ENCODE results near the gene DHX38.
A peak's percentile ranks its signal among the peaks of the same experiment; 100 is the strongest.

The DHX38 gene

DNA sequence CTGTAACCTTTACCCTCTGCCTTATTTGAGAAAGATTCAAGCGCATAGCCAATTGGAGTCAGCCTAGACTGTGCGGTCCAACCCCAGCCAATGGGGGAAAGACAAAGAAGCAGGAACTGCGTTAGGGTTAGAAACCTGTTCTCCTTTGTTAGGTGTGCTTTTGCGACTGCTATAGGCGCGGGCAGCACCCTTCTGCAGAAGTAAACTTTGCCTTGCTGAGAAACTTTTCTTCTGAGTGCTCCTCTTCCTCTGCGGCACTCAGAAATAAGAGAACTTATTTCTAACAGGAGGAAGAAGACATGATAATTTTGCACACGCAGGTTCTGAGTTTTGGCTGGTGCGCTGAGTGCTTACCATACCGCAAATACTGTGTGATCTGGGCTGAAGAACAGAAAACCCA is 9.2 kb upstream of the DHX38 start:
- DNase-seq (ENCODE audit: low spot score): no peak

DNA sequence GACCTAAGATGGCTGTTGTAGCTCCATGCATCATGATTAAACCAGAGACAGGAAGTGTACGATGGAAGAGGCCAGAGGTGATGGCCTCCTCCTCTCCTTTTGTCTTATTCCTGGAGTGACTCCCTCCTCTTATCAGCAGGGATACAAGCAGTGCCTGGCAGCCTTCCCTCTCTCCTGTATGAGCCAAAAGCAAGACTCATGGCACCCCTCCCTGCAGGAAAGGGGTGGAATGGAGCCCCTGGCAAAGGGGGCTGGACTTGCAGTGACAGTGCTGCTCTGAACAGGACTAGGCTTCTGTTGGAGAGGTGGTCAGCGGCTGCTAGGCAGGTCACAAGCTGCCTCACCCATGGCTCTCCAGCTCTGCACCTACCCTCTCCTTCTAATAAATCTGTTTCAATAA is 8.6 kb upstream of the DHX38 start:
- no peak for DNase-seq (ENCODE audit: low spot score)

DNA sequence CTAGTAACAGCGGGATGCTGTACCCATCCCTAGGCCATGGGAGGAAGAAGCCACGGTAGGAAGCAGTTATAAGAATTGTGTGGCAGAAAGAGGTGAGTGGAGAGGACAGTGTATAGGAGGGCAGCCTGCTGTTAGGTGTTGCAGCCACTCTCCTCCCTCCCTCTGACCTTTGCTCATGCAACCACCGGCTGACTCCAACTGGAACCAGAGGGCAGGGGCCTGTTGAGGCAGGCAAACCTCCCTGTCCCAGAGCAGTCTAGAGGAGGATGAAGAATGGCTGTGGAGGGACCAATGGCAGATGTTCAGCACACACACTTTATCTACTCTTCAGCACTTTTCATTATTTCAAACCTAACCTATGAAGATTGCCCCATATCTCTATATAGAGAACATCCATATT is 2.4 kb upstream of the DHX38 start:
- DNase-seq (ENCODE audit: low spot score): no peak

DNA sequence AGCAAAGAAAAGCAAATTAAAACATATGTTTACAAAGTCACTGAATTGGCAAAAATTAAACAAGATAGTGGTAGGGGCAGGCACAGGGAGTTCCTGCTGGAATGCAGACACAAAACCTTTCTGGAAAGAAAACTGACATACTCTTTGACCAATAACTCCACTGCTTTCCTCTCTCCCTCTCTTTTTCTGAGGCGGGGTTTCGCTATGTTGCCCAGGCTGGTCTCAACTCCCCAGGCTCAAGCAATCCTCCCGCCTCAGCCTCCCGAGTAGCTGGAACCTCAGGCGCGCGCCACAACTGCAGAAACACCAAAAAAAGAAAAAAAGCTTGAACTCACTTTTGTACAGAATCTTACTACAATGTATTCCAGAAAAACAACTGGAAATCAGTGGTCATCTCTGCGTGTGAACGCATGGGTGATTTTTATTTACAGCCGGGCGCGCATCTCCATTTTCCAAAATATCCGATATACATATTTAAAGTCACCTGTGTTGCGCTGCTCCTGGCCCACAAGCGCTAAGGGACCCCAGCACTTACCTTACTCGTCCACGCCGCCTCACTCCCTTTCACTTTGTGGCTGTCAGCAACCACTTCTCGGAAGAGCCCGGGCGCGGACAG is 707 bp upstream of the DHX38 start:
- DNase-seq (ENCODE audit: low spot score): no peak

DNA sequence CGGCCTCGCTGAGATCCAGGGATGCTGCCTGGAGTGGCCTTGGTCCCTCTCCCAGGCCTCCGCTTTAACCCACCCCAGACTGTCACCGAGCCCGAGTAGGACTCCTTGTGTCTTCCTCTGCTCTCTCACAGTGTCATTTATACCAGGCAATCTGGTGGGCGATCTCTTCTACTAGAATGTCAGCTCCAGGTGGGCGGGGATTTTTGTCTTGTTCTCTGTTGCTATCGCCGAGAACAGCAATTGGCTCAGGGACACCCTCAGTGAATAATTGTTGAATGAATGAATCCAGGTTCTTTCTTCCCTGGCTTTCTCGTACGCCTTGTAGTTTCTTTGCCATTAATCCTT is 591 bp downstream of the DHX38 start:
- peak; percentile 5 for DNase-seq (ENCODE audit: low spot score)

DNA sequence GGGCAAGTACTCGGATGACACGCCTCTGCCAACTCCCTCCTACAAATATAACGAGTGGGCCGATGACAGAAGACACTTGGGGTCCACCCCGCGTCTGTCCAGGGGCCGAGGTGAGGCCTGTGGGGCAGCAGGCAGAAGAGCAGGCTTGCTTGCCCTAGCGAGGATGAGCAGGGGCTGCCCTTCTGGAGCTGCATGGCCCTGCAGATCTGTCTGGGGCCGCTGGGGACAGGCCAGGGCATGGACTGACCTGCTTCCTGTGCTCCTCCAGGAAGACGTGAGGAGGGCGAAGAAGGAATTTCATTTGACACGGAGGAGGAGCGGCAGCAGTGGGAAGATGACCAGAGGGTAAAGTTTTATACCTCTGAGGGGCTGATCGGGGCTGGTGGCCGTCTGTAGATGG is 5.3 kb downstream of the DHX38 start:
- DNase-seq (ENCODE audit: low spot score): no peak

DNA sequence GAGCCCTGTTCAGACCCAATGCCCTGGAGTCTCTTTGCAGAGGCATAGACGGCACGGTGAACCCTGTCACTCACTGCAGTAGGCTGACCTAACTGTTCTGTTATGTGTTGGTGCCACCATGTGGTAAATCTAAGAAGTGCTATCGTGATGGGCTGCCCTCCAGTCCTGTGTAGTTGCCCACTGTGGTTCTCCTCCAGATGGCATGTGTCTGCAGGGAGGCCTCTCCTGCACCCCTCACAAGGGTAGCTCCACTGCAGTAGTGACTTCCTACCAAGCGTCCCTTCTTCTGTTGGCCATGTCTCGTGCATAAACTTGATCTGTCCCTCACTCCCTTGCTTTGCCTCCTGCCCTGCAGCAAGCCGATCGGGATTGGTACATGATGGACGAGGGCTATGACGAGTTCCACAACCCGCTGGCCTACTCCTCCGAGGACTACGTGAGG is 5.8 kb downstream of the DHX38 start:
- peak; percentile 28 for DNase-seq (ENCODE audit: low spot score)

DNA sequence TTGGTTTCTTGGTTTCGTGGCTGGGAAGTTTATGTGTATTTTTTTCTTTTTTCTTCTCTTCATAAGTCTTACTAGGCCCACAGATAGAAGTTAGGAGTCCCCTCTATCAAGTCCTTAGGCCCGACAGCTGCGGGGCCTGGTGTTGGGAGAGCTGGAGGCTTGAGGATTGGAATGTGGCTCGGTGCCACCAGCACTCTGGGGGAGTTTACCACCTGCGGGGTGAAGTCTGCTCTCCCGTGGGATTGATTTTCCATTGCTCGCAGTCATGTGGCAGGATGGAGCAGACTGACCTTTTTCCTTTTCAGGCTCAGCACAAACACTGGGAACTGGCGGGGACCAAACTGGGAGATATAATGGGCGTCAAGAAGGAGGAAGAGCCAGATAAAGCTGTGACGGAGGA is 7.5 kb downstream of the DHX38 start:
- DNase-seq (ENCODE audit: low spot score): no peak

DNA sequence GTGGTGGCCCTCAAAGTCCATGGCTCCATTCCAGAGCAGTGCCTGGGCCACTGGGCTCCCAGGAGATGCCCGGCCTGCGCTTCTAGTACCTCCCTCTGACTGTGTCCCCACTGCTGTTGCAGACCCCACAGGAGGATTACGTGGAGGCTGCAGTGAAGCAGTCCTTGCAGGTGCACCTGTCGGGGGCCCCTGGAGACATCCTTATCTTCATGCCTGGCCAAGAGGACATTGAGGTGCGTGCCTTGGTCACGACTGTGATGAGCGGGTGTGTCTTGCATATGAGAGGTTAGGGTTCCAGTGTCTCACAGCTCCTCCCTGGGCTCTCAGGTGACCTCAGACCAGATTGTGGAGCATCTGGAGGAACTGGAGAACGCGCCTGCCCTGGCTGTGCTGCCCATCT is 11.3 kb downstream of the DHX38 start:
- DNase-seq (ENCODE audit: low spot score): no peak

DNA sequence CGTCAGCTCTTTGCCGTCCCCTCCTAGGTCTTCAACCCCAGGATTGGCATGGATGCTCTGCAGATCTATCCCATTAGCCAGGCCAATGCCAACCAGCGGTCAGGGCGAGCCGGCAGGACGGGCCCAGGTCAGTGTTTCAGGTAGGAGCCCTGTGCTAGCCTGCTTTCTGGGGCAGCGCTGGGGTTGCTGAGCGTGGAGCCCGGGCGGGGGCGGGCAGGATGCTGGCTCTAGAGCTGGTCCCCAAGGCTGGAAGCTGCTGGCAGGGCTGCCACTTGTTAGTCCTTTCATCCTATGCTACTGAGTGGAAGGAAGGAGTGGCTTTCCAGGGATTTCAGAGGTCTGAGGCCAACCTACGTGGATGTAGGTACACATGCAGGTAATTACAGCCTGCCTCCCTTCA is 12.3 kb downstream of the DHX38 start:
- no peak for DNase-seq (ENCODE audit: low spot score)

DNA sequence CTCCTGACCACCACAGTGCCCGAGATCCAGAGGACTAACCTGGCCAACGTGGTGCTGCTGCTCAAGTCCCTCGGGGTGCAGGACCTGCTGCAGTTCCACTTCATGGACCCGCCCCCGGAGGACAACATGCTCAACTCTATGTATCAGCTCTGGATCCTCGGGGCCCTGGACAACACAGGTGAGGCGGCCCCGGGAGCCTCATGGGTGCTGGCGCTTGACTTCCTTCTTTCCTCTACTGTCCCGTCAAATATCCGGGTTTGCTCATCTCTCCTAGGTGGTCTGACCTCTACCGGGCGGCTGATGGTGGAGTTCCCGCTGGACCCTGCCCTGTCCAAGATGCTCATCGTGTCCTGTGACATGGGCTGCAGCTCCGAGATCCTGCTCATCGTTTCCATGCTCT is 13.7 kb downstream of the DHX38 start:
- no peak for DNase-seq (ENCODE audit: low spot score)

DNA sequence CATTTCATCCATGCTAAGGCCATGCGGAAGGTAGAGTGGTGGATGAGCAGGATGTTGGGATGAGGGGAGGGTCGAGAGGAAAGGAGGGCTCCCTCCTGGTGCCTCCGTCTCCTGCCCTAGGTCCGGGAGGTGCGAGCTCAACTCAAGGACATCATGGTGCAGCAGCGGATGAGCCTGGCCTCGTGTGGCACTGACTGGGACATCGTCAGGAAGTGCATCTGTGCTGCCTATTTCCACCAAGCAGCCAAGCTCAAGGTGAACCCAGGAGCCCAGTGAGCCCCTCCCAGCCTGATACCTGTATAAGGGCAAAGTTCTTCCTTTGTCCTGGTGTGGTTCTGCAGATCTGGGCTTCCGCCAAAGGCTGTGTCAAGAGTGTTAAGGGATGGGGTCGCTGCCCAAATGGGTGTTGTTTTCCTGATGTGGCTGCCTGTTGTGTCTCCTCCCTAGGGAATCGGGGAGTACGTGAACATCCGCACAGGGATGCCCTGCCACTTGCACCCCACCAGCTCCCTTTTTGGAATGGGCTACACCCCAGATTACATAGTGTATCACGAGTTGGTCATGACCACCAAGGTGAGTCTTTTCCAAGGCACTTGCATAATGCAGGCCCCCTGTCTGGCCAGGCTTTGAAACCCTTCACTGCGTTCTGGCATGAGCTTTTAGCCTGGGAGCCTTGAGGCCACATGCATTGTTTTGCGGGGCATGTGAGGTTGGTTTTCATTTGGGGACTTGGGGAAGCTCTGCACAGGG is 14.9 kb downstream of the DHX38 start:
- no peak for DNase-seq (ENCODE audit: low spot score)

DNA sequence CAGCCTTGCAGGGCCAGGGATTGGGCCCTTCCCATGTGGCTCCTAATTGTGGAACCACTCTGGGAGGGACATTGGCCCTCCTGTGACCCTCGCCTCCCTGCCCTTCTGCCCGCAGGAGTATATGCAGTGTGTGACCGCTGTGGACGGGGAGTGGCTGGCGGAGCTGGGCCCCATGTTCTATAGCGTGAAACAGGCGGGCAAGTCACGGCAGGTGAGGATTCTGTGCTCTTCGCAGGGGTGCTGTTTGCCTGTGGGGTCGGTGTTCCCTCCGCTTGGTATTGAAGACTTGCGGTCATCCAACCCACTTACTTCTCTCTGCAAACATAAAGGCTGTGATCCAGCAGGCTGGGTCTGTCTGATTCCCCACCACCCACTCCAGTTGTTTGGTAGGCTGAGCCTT is 15.7 kb downstream of the DHX38 start:
- DNase-seq (ENCODE audit: low spot score): no peak

DNA sequence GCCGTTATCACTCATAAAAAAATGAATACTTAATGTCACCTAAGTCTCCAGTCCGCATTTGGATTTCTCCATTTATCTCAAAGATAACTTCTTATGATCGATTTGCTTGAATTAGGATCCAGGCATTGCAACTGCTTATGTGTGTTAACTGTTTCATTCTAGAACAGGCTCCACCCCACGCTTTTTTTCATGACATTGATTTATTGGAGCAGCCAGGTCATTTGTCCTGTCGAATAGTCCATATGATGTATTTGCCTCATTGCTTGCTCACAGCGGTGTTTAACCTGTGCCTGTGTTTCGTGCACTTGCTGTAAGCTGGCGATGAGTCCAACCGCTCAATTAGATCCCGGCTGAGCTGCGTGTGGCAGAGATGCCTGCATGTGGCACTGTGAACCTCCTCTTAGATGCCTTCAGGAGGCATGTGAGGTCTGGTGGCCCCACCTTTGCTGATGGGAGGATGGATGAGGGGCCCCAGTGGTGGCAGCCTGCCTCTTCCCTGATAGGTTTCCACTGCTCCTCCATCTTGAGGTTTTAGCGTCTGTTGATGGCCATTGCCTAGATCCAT is 16.4 kb downstream of the DHX38 start:
- no peak for DNase-seq (ENCODE audit: low spot score)

DNA sequence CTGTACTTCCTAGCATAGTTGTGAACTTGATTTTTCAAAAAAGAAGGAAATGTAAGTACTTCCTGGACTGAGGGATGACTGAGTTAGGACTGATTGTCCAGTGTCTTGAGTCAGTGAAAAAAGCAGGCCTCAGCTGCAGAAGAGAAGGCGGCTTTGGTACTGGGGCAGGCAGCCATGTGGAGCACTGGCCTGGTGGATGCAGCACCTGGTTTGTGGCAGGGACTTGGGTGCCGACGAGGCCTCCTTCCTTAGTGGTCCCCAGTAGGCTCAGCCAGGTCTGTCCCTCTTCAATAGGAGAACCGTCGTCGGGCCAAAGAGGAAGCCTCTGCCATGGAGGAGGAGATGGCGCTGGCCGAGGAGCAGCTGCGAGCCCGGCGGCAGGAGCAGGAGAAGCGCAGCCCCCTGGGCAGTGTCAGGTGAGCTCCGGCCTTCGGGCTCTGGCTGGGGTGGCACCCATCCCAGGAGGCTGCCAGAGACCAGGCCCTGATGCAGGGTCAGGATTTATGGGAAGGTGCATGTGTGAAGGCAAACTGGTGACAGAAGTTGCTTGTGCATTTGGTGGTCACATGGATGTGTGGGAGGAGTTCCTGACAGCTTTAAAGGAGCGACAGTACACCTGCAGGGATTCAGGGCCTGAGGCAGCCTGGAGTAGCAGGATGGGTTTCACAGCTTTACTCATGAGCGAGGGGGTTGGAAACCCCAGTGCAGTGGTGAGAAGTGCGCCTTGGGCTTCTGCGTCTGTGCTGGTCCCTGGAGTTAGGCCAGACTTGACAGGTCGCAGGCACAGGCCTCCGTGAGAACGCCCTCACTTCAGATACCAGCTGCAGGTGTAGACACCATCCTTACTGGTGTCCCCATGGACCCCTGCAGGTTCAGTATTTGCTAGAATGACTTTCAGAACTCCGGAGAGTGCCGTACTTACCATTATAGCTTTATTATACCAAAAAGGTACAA is 17.3 kb downstream of the DHX38 start:
- no peak for DNase-seq (ENCODE audit: low spot score)

DNA sequence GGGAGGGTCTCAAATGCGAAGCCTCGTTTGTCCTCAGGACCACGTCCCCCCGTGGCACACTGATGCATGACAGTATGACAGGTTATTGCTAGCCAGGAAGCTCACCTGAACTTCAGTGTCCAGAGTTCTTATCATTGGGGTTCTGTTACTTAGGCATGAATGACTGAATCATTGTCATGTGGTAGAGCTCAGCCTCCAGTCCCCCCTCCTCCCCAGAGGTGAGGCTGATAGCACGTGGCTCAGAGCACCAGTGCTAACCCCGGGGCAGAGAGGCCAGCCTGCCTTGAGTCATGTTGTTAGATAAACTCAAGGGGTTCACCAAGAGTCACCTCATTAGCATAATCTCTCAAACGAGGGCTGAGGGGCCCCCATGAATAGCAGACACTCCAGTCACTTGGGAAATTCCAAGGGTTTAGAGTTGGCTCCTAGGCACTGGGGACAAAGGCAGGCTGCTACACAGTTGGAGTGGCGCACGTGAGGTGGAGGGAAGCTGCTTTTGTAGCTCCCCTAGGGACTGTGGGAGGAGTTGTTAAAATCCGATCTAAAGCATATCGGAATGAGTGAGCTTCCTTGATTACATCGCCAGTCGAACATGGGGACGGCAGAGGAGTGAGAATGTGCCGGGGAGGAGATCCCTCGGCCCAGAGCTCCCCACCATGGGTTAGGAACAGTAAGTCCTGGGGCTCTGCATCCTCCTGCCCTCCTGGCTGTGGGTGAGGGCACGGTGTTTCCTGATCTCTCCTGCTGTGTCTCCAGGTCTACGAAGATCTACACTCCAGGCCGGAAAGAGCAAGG is 18.2 kb downstream of the DHX38 start:
- DNase-seq (ENCODE audit: low spot score): no peak

DNA sequence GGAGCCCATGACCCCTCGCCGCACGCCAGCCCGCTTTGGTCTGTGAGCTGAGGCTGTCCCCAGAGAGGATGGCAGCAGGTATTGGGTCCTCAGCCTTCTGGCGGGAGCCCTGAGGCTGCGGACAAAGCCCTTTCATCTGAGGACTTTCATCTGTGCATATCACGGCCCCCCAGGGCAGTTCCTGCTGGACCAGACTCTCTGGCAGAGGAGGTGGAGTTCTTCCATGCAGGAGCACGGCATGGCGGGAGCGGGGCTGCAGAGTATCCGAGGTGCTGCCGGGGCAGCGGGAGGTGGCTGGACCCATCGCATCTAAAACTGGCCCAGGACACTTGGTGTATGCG is 18.8 kb downstream of the DHX38 start:
- DNase-seq (ENCODE audit: low spot score): no peak

DNA sequence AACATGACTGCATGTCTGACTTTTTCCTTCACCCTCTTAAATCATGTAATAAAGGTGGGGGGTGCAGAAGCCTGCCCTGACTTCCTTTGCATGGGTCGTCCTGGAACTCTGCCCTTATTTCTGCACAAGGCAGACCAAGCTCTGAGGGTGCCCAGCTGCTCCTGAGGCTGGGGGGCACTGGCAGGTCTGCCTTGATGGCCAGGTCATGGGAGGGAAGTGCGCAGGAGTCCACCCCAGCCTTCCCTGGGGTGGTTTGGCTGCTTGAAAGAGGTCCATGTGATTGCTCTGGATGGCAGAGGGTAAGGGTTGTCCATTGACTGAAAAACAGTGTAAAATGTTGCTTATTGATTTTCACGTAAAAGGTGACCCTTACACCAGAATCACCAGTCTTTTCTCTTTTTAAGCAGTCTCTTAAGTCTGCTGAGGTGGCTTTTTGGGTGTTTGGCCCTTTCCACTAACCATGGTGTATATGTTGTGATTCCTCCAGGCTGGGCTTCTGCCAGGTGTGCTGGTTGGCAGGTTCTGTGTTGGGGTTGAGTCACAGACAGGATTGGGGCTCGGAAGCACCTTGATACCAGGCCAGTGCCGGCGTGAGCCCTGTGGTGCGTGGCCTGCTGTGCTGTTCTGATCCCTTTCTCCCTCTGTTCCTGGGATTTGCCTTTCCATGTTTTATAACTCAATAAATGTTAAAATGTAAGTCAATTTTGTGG is 19.4 kb downstream of the DHX38 start:
- no peak for DNase-seq (ENCODE audit: low spot score)

DNA sequence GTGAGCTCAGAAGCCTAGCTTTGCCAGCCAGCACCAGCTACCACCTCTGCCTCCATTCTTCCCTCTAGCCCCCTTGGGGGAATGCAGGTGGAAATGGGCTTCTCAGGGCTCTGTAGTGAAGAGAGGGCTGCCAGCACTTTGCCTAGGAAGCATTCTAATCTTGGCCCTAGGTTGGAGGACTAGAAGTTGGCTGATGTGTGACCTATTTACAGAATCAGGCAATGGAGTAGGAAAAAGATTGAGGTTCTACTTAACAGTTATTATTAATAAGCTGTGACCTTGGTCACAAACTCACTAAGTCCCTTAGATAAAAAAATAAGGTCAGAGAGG is 19.9 kb downstream of the DHX38 start:
- no peak for DNase-seq (ENCODE audit: low spot score)

DNA sequence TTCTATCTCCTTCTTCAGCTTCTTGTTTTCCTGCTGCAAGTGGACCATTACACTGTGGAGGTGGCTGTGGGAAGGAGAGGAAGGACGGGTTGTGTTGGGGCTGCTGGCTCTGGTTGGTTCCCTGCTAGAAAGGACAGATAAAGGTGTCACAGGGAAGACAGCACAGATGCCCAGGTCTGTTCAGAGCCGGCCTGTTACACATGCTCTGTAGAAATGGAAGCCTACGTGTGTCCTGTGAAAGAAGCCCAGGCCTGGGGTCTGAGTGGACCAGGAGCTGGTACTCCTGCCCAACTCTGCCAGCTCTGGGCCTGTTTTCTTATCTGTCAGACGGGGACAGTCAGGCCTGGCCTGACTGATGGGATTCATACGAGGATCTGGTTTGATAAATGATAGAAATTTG is 26.4 kb downstream of the DHX38 start:
- DNase-seq (ENCODE audit: low spot score): no peak

DNA sequence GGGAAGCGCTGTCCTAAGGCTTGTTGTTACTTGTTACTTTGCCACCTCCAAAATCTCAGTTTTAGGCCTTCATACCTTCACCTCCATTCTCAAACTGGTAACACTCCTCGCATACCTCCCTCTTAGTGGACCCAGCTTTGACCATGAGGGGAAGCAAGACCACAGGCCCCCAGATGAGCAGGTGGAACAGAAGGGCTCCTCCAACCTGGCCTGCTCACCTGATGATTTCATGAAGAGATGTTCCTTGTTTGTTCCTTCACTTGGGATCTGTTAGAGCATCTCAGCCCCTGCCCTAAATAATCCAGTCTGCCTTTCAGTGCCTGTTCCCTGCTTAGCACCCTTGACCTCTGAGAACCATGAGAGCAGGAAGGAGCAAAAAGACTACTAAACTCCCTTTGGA is 28.7 kb downstream of the DHX38 start:
- no peak for DNase-seq (ENCODE audit: low spot score)

DNA sequence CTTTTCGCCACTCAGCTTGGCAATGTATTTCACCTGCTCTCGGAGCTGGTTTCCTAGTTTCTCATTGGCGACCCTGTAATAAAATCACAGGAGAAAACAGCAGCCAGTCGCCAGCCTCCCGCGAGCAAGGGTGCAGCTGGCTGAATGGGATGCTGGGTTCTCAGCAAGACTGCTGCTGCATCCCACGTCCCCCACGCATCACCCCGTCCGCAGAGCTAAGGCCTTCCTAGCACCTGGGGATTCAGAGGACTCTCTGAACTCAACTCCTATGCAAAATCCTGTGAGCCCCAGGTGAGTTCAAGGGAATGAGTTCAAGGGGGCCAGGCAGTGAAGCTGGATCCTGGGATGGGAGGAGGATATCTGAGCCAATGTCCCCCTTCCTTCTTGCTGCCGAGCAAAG is 29.3 kb downstream of the DHX38 start:
- DNase-seq (ENCODE audit: low spot score): no peak

Data from COLO829 (cell line).